ENCODE measurements around the gene CD300LF.

The CD300LF gene

DNA sequence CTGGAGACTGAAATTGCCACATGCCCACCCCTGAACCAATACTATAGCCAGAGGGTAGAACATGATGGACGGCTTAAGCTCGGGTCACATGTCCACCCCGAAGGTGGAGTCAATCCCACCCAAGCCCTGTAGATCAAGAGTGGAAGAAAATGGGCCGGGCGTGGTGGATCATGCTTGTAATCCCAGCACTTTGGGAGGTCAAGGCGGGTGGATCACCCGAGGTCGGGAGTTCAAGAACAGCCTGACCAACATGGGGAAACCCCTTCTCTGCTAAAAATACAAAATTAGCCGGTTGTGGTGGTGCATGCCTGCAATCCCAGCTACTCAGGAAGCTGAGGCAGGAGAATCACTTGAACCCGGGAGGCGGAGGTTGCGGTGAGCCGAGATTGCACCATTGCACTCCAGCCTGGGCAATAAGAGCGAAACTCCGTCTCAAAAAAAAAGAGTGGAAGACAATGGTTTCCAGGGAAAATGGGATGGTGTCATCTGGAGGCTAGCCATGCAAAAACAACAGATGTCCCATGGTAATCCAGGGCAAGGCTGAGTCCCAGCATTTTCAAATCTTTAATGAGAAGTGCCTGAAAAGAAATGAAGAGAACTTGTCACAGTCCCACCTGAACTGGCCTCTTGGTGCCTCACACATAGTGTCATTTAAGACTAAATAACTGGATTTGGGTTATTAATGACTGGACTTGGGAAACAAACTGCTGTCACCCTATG is 30.1 kb downstream of the CD300LF start:
- no peak for DNase-seq

DNA sequence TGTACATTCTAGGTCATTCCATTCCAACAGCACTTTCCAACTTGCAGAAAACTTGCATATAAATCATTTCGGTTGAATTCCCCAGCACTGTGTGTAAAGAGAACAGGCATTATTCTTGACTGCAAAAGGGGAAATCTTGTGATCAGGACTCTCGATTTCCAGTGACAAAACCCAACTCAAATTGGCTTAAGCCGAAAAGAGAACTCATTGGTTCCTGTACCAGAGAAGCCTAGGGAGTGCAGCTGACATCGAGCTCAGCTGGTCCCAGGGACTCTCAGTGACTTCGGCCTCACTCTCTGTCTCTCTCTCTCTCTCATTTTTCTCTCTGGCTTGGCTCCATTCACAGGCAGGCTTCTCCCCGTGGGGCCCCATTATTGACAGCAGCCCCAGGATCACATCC is 30.7 kb downstream of the CD300LF start:
- DNase-seq, result no peak

DNA sequence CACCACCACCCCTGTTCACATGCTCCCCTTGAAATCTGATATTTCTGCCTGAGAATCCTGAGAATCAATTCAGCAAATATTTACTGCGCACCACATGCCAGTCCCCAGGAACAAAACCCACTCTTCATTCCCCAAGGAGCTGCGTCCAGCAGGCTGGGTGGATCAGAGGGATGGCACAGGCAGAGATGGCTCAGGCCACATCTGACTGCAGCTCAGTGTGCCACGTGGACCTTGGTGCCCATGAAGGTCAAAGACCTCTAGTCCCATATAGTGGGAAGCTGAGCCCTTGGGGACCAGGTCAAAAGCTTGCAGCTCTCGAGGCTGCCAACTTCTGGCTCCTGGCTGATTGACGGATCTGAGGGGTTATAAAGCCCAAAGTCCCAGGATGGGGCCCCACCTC is 31.8 kb downstream of the CD300LF start:
- no peak for DNase-seq

DNA sequence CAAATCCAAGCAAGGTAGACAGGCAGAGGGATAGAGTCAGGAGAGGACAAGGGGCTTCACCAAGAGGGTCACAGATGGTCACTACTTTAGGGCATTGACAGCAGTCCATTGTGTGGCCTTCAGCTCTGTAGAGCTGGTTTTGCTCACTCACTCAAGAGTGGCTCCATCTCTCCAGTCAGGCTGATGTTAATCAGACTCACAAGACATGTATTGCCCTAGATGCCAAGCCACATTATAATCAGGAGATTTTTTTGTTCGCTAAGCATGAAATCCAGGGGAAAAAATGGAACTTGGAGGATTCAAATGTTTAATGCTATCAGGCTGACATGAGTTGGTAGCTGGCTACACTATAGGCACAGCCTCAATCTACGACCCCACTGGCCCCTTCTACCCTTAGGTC is 32.5 kb downstream of the CD300LF start:
- DNase-seq, result no peak

DNA sequence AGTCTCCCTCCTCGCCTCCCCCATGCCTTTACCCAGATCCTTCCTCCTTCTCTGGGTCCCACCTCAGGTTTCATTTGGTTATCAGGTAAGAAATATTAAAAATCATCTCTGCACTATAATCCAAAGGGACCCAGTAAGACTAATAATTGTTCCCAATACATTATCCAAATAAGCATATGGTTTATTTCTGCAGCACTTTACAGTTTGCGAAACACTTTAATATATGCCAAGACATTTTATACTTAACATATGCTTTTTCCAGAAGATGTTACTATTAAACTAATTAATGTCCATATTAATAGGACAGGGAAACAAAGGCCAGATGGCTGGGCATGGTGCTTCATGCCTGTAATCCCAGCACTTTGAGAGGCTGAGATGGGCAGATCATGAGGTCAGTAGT is 33.3 kb downstream of the CD300LF start:
- DNase-seq, result no peak

DNA sequence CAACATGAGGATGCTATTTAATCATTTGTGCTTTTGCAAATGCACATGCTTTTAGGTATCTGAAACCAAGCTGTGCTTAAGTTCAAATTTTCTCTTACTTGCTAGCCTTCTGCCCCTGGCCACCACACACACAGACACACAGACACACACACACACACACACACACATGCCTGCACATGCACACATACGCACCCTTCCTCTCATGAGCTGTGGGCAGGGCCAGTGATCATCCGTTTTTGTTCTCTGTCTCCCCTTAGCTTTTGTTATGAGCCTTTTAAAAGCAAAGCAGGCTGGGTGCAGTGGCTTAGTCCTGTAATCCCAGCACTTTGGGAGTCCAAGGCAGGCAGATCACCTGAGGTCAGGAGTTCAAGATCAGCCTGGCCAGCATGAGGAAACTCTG is 34.2 kb downstream of the CD300LF start:
- DNase-seq, result no peak

DNA sequence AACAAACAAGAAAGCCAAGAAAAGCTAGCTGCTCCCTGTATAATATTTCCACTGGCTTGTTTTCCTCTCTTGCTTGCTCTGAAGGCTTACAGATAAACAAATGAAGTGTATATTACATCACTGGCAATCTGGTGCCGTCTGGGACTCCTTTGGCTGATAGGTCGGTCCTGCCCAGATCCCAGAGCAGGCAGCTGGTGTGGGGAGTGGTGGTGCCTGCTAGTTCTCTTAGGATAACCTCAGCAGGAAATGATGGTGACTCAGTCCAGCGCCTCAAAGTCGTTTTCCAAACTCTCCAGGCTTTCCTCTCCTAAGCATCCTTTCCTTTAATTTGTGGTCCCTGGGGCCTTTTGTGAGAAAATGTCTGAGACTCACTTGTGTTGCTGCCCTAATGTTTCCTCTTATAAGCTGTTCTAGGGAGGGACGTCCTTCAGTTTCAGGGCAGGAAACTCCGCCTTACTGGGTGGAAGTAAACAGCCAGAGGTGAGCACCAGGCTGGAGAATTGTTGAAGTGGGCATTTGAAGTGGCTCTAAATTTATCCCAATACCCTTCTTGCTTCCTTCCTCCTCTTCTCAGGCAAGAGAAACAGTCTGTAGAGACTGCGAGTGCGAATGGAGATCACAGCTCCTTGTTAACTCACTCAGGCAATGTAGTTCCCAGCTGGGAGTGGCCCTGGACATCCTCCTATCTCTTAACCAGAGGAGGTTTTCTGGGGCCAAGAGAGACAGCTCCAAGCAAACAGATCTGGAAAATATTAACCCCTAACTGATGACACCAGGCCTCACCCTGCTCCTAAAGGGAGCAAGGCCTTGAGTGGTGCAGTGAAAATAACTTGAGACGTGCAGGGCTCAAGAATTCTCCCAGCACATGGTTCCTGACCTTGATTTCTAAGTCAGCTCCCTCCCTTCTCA is 34.9 kb downstream of the CD300LF start:
- DNase-seq, result peak; percentile 39

DNA sequence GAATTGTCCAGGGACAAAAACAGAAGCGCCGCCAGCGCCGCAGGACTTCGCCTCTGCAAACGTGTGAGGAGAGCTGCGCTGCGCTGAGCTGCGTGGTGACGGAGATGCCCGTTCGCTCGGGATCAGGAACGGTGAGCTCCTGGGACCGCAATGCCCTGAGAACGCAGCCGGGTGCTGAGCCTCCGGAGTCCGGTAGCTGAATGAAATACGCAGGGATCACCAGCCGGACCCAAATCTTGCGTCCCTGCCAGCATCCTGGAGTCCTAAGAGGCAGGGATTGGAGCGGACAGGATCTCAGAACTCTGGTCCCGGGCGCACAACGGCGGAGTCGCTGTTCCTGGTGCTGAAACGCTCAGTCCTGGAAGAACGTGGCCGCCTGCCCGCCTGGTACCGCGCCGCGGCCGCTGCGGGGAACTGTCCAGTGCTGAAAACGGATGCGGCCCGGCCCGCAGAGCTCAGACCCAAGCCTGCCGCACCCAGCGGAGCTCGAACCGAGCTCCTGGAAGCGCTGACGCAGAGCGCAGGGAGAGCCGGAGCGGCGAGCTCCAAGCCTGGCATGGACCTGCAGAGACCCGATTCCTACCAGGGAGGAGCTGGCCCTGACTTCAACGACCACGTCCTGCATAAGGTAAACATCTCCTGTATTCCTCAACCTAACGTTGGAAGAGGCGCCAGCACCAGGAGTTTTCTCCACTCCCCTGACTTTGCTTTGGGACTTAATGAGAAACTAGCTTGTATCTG is 41.5 kb downstream of the CD300LF start:
- DNase-seq, result no peak

DNA sequence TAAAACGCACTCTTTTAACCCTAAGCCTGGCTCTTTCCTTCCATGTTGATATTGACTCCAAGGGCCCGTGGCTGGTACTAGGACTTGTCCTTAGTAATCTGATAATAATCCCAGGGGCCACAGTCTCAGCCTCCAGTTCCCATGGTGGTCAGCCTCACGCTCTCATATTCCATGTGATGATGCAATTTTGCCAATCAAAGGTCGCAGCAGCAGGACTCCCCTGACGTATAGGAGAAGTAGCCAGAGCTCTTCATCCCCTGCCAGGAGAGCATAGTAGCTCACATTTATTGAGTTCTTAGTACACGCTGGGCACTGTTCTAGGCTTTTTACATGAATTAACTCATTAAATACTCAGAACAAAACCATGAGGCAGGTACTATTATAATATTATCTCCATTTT is 42.4 kb downstream of the CD300LF start:
- DNase-seq, result no peak

DNA sequence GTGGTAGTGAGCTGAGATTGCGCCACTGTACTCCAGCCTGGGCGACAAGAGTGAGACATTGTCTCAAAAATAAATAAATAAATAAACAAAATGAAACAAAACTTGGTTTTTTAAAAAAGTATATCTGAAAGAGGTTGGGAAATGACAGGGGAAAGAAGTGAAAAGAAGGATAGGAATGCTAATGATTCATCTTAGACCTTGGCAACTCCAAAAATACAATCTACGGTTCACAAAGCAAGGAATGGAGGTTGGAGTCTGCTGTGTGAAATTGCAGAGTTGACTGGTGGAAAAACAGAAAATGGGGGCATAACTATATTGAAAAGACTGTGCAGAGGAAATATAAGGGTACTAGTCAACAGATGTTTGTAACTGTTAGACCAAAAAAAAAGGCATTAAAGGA is 49.2 kb downstream of the CD300LF start:
- no peak for DNase-seq

DNA sequence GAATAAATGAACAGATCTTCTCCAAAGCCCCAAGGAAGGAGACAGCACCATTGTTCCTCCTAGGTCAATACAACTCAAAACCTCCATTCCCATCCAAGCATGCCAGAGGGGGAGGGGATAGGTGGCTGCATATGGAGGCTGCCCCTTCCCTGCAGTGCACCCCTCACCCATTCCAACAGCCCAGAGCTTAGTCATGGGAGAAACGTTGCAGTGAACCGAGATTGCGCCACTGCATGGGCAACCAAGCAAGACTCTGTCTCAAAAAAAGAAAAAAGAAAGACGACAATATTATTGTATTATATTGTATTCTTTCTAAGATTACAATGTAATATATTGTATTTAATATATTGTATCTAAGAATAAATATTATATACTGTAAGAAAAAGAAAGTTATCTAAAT is 52.8 kb downstream of the CD300LF start:
- DNase-seq, result no peak

DNA sequence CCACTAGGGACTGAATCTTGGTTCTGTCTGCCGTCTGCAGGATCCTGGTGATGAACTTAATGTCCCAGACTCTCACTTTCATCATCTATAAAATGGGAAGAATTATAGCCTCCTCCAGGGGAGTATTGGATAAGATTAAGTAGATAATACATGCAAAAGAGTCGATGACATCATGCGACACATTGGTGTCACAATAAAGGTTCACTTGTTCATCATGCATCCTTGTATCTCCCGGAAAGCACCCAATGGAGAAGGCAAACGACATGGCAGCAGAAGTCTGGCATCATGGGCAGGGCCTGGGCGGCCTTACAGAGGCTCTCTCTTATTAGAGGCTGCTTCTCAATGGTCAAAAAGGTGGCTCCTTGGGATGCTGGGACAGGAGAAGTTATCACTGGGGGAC is 54.1 kb downstream of the CD300LF start:
- DNase-seq, result no peak

DNA sequence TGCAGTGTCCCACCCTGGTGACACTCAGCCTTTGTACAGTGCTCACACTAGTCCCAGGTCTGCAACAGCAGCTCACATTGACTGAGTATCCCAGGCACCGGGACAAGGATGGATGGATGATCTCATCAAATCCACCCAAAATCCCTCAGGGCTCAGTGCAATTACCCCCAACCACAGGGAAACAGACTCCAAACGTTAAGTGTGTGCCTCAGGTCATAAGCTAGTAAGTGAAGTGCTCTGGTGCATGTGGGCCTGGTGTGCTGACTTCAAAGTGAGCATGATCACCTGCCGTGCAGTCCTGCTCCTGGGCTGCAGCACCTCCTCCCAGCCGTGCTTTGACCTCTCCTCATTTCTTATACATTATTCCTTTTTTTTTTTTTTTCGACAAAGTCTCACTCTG is 58.0 kb downstream of the CD300LF start:
- no peak for DNase-seq

DNA sequence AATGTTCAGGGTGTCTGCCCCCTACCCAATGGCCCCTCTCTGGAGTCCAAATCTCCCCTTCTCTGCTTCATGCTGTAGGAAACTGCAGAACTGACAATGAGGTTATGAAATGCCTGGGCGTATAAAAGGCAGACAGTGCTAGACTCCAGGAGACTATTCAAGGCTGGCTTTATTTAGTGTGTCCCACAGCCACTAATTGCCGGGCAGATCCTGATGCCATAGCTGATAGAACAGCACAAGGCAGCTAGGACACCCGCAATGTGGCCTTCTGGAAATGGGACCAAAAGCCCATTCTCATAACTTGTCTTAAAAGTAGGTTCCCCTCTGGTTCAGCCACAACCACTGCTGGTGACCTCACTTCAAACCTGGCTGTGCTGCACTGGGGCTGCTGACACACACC is 60.7 kb downstream of the CD300LF start:
- no peak for DNase-seq

DNA sequence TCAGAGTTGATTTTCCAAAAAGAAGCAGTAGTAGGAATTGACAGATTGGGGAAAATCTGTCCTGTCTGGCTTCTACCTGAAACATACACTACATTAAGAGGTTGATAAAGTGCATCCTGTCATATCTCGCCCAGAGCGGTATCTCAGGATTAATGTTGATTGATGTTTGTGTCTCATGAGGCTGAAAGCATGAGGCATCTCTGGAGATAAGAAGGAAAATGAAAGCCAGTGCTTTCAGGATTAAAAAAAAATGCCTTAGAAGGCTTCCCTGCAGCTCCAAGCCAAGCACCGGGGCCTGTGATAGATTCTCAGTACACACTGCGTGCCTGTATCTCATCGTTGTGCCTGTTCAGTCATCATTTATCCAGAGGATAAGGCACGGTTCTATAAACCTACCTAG is 62.8 kb downstream of the CD300LF start:
- DNase-seq, result no peak

DNA sequence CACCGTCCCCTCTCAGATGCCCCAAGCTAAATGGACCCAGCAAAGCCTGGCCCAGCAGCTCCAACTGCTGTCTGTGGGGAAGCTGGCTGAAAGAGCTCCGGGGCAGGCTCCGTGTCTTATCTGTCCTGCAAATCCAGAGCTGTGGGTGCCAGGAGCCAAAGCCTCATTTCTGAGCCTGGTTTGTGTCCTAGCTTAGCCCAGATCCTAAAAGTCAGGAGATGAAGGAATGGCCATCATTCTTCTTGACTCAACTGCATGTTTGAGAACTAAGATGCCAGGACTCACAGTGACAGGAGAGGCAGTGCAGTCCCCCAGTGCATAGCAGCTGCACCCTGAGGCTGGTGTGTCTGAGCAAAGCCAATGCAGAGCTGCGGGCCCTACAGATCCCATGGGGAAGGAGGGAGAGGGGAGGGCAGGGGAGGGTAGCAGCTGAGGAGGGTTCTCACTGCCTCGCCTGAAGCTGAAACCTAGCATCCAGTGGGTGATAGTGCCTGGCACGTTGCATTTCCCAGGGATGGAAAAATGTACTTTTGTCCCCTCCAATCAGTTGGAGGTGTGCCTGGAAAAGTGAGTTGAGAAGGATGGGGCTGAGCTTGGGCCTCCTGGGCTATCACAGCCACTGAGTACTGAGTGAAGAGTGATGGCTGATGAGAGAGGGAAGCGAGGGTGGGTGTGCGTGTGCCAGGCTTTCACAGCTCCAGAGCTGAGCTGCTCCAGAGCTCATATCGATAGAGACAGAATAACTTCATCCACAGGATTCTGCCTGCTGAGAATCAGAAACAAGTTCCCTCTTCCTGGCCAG is 64.7 kb downstream of the CD300LF start:
- no peak for DNase-seq

DNA sequence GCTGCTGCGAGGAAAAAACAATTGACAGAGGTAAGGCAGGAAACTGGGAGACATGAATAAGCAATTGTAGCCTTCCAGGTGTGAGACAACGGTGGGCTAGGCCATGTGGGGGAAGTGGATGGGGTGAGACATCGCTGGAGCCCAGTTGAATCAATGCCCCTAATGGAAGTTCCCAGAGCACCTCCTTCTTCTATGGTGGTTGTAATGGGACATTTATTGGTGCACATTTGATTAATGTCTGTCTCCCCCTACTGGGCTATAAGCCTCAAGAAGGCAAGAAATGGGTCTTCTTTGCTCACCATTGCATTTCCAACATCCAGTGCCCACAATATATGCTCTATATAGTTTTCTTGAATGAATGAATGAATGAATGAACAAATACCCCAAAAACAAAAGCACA is 66.5 kb downstream of the CD300LF start:
- peak; percentile 26 for DNase-seq

DNA sequence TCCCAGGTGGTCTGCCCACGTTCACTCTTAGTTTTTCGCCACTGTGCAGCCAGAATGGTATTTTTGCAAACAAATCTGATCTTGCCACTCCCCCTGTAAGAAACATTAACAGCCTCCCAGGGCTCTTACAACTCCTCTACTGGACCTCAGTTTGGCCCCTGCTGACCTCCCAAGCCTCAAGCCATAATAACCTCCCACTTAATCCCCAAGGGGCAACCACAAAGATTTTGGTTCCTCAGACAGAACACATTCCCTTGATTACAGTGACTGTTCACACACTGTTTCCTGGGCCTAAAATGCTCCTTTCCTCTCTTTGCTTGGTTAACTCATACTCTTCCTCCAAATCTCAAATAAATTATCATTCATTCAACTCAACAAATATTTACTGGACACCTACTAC is 67.7 kb downstream of the CD300LF start:
- DNase-seq, result no peak

DNA sequence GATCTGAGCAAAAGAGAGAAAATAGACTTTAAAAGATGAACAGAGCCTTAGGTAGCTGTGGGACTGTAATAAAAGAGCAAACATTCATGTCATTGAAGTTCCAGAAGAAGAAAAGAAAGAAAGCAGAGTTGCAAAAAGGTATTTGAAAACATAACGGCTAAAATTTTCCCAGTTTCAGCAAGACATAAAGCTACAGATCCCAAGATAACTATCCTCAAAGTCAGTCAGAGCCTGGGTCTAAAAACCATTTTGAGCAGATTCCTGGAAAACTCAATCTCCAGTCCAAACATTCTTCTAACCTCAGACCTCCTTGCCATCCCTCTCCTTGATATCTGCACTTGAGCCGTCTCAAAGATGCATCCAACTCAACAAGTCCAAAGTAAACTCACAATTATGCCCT is 68.3 kb downstream of the CD300LF start:
- no peak for DNase-seq

Data from NCI-H69 (cell line).